ENCODE measurements around the gene PHGDH.

PHGDH gene

GRCh38 chr1:119732465-119733168 is 20.9 kb downstream of the PHGDH start:
- no peak for DNase-seq

- DNase-seq = no peak
These were observed 22.0 kb downstream of the PHGDH start for GRCh38 chr1:119733754-119734153.

DNA sequence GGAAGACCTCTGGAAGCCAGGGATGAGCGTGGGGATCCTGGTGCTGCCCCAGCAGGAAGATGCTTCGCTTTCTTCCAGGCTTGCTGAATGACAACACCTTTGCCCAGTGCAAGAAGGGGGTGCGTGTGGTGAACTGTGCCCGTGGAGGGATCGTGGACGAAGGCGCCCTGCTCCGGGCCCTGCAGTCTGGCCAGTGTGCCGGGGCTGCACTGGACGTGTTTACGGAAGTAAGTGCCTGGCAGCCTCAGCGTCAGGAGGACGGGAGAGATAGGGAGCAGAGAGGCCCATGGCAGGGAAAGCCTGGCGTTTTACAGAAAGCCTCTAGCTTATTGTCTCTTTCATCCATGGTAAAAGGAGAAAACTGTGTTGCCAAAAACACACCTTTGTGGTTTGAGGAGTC is 23.5 kb downstream of the PHGDH start:
- no peak for DNase-seq

DNA sequence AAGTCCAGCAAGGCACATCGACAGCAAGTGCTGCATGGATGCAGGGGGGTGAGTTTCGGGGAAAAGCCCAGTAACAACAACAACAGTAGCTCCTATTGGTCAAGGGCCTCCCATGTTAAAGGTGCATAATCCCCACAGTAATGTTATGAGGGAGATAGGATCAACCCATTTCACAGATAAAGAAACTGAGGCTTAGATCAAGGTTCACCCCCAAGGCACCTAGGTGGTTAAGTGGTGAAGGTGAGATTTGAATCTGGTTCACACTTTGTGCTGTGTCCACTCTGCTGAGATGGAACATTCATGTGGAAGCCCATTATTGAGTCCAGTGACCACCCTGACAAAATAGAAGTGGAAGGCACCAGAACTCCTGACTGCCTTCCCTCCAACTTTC is 24.9 kb downstream of the PHGDH start:
- no peak for DNase-seq

DNA sequence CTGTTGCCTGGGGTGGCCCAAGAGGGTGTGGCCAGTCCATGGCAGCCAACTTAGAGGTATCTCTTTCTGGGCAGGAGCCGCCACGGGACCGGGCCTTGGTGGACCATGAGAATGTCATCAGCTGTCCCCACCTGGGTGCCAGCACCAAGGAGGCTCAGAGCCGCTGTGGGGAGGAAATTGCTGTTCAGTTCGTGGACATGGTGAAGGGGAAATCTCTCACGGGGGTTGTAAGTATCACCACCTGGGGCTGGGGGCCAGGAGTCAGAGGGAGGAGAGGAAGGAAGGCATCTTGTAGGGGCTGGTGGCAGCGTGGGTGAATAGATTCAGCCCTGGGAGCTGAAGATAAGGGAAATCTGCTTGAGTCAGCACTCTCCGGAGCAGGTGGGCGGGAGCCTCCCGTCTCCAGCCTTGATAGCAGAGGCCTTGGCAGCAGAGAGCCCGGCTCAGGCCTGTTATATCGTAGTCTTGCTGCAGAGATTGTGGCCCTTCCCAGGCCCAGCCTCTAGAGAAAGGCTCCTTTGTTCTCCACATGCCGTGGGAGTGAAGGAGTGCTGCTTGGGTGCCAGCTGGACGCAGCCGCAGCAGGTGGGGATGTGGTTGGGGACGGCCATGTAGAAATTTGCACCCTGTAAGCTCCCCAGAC is 25.4 kb downstream of the PHGDH start:
- peak; percentile 92 for DNase-seq

GRCh38 chr1:119738100-119738720 is 26.5 kb downstream of the PHGDH start:
- no peak for DNase-seq

DNA sequence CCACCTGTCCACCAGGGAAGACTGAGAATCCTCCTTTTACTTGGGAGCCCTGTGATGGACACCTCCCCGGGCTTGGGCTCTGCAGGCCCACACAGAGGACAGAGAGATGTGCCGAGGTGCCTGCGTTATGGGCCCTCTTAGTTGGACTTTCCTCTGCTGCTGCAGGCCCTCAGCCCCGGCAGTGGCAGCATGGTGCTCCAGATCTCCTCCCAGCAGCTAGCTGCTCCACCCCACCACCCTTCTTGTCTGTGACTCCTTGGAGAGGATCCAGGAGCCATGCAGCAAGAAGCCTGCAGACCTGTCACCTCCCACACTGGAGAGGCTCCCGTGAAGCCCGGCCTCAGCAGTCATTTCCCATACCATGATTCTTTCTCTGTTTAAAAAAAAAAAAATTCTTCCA is 27.4 kb downstream of the PHGDH start:
- no peak for DNase-seq

GRCh38 chr1:119740261-119740660 is 28.5 kb downstream of the PHGDH start:
- DNase-seq = no peak

DNA sequence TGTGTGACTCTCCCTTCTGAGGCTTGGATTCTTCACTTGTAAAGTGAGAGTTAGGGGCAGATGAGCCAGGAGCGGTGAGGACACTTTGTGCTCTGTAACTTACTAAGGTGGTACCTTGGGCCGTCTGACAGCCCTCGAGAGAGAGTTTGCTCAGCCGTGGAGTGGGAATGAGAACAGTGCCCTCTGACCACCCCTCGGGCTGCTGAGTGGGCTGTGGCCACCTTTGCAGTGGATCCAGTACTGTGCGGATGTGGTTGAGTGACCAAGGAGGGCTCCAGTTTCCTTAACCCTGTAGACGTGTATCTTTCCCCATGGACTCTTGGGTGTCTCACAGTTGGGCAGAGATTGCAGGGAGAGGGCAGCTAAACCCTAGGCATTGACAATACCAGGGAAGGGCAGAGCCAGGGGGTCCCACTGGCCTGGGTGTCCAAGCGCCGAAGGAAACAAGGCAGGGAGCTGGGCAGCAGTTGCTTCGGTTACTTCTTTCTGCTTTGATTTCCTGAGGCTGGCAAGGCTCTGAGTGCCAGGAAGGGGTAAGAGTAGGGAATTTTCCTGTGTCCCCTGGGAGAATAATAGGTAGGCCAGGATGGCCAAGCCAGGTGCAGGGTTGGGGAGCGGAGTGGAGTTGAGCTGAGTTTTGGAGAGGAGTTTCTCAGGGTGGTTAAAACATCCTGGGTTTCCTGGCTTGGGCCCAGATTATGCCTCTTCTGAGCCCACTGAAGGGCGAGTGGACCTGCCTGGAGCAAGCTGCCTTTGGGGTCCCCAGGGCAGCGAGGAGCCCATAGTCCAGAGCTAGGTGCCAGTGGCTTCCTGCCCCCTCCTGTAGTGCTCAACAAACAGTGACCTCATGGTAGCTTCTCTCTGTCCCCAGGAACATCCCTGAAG is 29.4 kb downstream of the PHGDH start:
- DNase-seq = no peak

DNA sequence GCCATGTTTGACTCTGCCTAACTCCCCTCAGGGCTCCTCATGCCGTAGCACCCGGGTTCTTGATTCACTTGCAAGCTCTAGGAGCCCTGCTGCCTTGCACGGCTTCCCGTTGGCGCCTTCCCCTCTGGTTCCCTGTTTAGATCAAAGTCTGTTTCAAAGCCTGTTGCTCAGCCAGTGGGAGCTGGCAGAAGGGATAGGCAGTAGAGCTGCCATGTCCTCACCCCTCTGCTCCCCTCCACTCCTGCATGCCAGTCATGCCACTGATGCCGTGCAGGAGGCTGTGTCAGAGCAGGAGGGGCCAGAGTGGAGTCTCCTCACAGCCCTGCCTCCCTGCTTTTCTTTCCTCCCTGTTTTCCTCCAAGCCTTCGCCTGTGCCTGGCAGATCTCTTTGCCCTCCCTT is 30.5 kb downstream of the PHGDH start:
- no peak for DNase-seq

- no peak for DNase-seq
These were observed 30.9 kb downstream of the PHGDH start for GRCh38 chr1:119742677-119743076.

GRCh38 chr1:119743308-119743707 is 31.6 kb downstream of the PHGDH start:
- peak; percentile 24 for DNase-seq

- DNase-seq = peak; percentile 88
These were observed 32.3 kb downstream of the PHGDH start for GRCh38 chr1:119743776-119744597.

- no peak for DNase-seq
These were observed 32.8 kb downstream of the PHGDH start for GRCh38 chr1:119744598-119744942.

DNA sequence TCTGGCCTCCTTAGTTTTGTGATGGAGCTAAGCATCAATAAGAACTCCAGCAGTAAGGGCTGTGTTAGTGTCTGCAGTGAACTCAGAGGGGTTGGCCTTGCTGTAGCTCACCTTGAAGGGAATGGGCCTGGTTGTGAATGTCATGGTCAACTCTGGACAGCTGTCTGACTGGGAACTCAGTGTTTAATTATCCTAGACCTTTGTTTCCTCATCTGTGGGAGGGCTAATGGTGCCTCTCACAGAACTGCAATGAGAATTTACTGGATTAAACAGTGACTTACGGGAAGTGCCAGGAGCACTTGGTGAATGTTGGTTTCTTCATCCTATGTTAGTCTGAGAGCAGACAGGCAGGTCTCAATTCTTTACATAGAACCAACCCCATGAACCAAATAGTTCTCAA is 33.3 kb downstream of the PHGDH start:
- no peak for DNase-seq

- no peak for DNase-seq
These were observed 35.7 kb downstream of the PHGDH start for GRCh38 chr1:119747451-119747850.

- peak; percentile 12 for DNase-seq
These were observed 36.3 kb downstream of the PHGDH start for GRCh38 chr1:119748040-119748439.

GRCh38 chr1:119752592-119752991 is 40.9 kb downstream of the PHGDH start:
- no peak for DNase-seq

- no peak for DNase-seq
These were observed 46.9 kb downstream of the PHGDH start for GRCh38 chr1:119758584-119758983.

DNA sequence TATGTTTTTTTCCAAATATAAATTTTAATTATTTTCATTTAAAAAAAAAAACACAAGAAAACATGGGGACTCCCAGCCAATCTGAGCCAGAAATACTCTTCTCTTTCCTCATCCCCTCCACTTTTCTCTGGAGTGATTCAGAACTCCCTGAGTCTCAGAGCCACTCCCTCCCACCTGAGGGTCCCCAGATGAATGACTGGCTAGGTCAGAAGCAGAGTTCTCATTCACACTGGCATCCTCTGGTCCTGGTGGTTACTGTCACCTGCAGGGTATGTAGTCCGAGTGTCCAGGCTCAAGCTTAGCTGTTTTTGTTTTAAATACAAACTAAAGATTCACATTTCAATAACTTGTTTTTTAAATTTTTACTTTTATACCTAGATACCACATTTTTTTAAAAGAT is 50.7 kb downstream of the PHGDH start:
- DNase-seq = no peak

GRCh38 chr1:119762953-119763352 is 51.2 kb downstream of the PHGDH start:
- DNase-seq = no peak

DNA sequence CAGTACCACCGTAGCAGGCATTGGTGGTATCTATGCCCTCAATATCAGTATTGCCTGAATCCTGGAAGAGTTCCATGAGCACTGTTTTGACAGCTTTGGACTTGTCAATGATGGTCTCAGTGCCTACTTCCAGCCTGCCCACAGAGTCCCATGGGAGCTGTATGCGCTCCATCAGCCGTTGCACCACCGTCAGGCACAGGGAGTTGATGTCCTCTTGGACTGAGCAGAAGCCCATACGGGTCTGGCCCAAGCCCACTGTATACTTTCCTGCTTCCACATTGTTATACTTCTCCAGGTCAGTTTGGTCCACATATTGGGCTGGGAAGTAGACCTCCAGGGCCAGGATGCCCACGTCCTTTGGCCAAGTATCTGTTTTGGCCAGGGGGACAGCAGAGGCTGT is 52.5 kb downstream of the PHGDH start:
- no peak for DNase-seq

GRCh38 chr1:119766374-119766794 is 54.6 kb downstream of the PHGDH start:
- no peak for DNase-seq
